ENCODE measurements around the gene HSD17B1.
"Not testable (repeated sequence)": the region's sequence is repeated elsewhere in the genome, so short reads cannot be mapped to it uniquely, and the experiment has no call there.

HSD17B1 gene

GRCh38 chr17:42552736-42553135 is at the start of gene HSD17B1:
HSD17B1 (plus strand) TSS chr17:42552923; CDS start chr17:42552934, 11 bp downstream.
- not testable (repeated sequence) for DNase-seq (ENCODE audit: low read depth)

GRCh38 chr17:42502926-42503325 is 49.8 kb upstream of the HSD17B1 start:
- DNase-seq (ENCODE audit: low read depth): no peak

DNA sequence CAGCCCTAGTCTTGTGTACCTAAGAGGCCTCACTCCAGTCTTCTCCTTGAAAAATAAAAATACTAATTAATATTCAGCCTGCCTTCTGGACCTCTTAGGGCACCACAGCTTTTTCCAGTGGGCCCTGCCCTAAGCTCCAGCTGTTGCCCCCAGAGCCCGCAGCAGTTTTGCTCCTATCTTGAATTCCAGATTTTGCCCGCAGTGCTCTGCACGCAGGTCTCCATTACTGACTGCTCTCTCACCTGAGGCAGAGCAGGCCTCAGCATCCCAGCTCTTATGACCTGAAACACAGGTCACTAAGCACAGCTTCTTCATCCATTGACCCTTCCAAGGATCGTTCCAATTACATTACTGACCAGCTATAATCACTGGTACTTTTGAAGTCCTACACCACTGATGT is 45.1 kb upstream of the HSD17B1 start:
- no peak for DNase-seq (ENCODE audit: low read depth)

DNA sequence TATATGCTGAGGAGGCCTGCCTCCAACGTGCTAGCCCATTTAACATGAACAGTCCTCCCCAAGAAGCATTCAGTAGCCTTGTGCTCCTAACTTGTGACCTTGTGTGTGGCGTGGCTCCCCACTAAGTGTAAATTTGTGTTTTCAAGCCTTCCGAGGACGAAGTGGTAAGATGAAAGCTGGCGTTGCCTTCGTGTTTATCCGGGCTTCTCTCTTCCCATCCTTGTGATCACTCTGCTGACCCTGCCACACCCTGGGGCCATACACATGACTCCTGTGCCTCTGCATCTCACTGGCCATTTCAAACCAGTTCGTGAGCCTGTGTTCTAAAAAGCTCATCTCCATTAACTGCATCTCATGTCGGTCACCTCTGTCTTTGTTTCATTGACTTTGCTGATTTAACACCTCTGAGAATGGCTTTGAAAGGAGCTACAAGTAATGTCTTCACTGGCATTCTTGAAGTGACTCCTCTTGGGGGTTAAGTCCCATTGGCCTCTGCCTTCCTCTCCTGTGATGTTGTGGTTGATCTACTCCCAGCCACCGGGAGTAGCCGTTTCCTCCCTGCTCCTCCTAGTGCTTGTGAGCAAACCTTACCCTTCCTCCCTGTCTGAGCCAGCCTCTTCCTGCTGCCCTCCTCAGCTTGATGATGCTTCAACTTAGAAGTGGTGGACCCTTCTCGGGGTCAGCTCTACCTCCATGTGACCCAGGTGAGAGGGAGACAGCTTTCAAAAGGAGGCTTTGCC is 44.1 kb upstream of the HSD17B1 start:
- DNase-seq (ENCODE audit: low read depth): no peak

DNA sequence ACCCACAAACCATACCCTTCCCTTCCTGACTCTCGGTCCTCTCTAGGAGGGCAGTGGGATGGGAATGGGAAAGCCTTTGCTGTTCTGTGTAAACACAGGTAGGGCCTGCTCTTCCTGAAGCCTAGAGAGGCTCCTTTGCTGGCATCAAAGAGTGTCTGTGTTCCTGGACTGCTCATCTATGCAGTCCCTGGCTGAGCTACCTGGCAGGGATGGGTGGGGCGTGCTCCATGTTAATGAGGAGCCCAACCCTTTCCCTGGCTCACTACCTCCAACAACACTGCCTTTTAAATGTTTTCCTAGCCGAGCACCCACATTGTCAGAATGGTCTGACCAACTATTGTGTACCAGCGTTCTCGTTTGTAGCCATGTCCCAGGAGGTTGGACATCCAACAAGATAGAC is 43.3 kb upstream of the HSD17B1 start:
- DNase-seq (ENCODE audit: low read depth): no peak

DNA sequence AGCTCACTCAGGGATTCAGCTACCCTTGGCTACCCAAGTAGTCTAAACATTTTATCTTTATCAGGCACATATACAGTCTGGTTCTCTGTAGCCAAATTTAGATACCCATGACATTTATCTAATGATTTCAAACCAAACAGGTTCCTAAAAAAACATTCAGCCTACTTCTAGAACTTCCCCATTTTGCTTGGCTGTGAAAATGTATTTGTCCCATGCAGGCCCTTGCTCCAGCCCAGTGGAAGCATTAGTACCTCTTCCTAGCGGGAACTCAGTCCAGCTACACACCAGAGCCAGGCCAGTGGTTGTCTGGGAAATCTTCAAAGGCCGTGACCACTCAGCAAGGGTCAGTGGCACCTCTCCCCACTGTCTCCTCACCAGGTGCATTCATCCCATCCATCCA is 42.9 kb upstream of the HSD17B1 start:
- no peak for DNase-seq (ENCODE audit: low read depth)

- DNase-seq (ENCODE audit: low read depth): no peak
These were observed 40.5 kb upstream of the HSD17B1 start for GRCh38 chr17:42512246-42512645.

- DNase-seq (ENCODE audit: low read depth): peak; percentile 61
These were observed 39.9 kb upstream of the HSD17B1 start for GRCh38 chr17:42512733-42513251.

GRCh38 chr17:42513686-42514085 is 39.0 kb upstream of the HSD17B1 start:
- no peak for DNase-seq (ENCODE audit: low read depth)

DNA sequence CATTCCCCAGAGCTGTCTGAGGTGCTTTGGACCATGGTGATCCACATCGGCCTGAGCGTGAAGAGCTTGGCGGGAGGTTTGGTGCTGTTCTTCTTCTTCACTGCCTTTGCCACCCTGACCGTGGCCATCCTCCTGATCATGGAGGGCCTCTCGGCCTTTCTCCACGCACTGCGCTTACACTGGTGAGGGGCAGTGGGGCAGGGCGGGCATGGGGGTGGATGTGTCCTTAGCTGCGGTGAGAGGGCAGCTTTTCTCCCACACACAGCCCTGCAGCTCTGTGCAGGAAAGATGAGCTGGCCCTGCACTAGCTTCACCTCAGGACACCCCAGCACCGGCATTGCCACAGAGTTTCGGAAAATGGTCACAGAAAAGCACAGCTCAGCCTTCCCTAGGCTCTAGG is 38.4 kb upstream of the HSD17B1 start:
- DNase-seq (ENCODE audit: low read depth): no peak

- no peak for DNase-seq (ENCODE audit: low read depth)
These were observed 37.9 kb upstream of the HSD17B1 start for GRCh38 chr17:42514867-42515266.

- peak; percentile 96 for DNase-seq (ENCODE audit: low read depth)
These were observed 35.2 kb upstream of the HSD17B1 start for GRCh38 chr17:42517516-42517915.

- peak; percentile 95 for DNase-seq (ENCODE audit: low read depth)
These were observed 34.5 kb upstream of the HSD17B1 start for GRCh38 chr17:42518046-42518754.

- no peak for DNase-seq (ENCODE audit: low read depth)
These were observed 33.8 kb upstream of the HSD17B1 start for GRCh38 chr17:42518755-42519545.

DNA sequence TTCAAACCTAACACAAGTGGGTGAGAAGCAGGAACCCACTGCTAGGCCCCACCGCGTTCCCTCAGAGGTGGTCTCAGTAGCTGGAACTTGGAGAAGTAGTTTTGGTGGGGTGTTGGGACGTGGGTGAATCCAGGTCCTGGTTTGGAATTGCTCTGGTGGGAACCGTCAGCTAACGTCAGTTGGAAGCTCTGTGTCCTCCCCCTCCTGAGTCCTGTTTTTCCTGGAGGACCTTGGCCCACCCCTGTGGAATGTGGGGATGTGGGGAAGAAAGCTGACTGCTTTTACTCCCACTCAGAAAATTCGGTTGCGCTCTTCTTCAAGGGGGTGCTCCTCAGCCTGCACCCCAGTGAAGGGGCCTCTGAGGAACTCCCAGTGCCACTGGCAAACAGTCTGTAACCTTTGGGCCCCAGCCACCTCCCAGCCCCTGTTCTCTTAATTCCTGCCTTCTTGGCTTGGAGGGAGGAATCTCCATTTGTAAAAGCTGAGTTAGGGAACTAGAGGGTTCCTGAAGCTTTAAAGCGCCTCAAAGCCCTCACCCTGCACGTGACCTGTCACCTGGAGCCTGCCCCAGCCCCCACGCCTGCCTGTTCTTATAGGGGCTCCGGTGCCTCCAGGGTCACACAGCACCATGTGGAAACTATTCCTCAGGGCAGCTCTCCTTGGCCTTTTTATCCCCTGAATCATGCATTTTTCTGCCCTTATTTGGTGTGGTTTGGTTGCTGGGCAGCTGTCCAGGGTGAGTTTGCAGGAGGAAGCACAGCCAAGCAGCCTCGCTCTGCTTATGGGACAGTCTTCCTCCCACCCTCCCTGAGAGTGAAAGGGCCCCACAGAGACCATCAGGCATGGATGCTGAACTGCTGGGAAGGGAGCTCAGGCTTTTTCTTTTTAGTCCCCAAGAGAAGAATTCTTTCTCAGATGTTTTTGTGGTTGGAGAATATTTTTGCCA is 32.9 kb upstream of the HSD17B1 start:
- peak; percentile 99 for DNase-seq (ENCODE audit: low read depth)

DNA sequence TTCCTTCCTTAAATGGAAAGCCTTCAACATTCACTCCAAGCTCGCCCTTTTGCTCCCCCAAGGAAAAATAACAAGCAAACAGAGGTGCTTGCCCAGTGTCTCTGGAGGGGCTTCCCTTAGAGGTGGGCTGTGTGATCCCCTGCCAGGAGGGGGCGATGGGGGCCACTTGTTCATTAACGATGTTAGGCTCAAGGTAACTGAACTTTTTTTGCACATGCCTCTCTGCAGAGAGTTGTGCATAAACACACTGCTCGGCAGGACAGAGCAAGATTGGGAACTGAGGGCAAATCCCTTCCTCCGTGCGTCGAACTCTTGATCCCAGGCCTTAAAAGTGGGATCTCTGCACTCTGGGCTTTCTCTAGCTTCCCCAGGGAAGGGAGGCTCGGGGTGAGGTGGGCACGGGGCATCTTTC is 32.2 kb upstream of the HSD17B1 start:
- no peak for DNase-seq (ENCODE audit: low read depth)

GRCh38 chr17:42521036-42521435 is 31.7 kb upstream of the HSD17B1 start:
- DNase-seq (ENCODE audit: low read depth): no peak

GRCh38 chr17:42521666-42522262 is 31.0 kb upstream of the HSD17B1 start:
- peak; percentile 24 for DNase-seq (ENCODE audit: low read depth)

- no peak for DNase-seq (ENCODE audit: low read depth)
These were observed 30.4 kb upstream of the HSD17B1 start for GRCh38 chr17:42522263-42522790.

DNA sequence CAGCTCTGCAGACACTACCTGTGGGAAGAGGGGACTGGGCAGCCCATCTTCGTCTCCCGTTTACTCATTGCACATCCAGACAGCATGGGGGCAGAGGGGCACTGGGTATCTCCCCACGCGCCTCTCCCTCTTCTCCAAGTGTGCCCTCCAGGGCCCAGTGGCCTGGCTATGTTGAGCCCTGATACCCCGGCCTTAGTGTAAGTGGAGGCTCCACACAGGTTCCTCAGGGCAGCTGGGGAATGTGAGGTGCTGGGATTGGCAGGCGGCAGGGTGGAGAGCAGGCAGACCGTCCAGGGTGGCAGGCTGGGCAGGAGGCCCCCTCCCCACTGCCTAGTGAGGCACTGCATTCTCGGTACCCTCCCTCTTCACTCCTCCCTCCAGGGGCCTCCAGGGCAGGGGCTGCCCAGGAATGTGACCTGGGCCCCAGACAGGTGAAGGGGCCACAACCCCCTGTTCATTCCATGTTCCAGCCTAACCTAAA is 29.9 kb upstream of the HSD17B1 start:
- no peak for DNase-seq (ENCODE audit: low read depth)

GRCh38 chr17:42525221-42525620 is 27.5 kb upstream of the HSD17B1 start:
- no peak for DNase-seq (ENCODE audit: low read depth)
